RWPE1 (cell line): Measurements from ENCODE around the gene HDAC9.

Source experiments
- CTCF ChIA-PET: fragments of 350-600 bp; sonication (Branson Sonifier 250); formaldehyde crosslinking; extraction: SDS; loops from one replicate; lab custom pipeline; 2021; lab: Yijun Ruan, JAX
- POLR2A ChIA-PET: fragments of 400-600 bp; formaldehyde crosslinking; extraction: SDS; loops from one replicate; lab custom pipeline; 2020; ENCODE audit warnings: antibody characterized with exemption; ENCODE audit not compliant: low non-redundant PET; lab: Yijun Ruan, JAX
- DNase-seq: peaks from one replicate; pipeline ENCODE4 v3.0.0; 2012; ENCODE audit warnings: low spot score
- H3K27ac ChIP-seq: fragments of 450-650 bp; 2 replicates; pipeline ENCODE4 v1.5.1; 2017
- CTCF ChIP-seq: fragments of 450-650 bp; conservative IDR thresholded peaks from 2 replicates; pipeline ENCODE4 v1.5.1; 2017; ENCODE audit warnings: low read depth, mild to moderate bottlenecking

Gene HDAC9

GRCh38 chr7:18471476-18472160 is 23.9 kb upstream of the HDAC9 start:
- CTCF ChIA-PET = interaction anchor here (0.9 kb wide), 1 partner anchor 701 kb away, joined by 3 read pairs; no protein-coding TSS in a partner anchor
- POLR2A ChIA-PET = no interaction called here

GRCh38 chr7:18472161-18472483 is 23.4 kb upstream of the HDAC9 start:
- DNase-seq = no peak
- ChIA-PET CTCF (interaction anchor here (0.9 kb wide), 1 partner anchor 702 kb away, joined by 3 read pairs; no protein-coding TSS in a partner anchor), POLR2A (no interaction called here)
- no peak for TF ChIP-seq CTCF
- H3K27ac ChIP-seq = no peak overlapping the region

More at GRCh38 chr7:18471476-18472160, 23.9 kb upstream of the HDAC9 start:
- H3K27ac ChIP-seq = no peak overlapping the region
- no peak for TF ChIP-seq CTCF
- no peak for DNase-seq

- ChIA-PET CTCF (interaction anchor here (1.1 kb wide), 1 partner anchor 16 kb away, joined by 3 read pairs; no protein-coding TSS in a partner anchor), POLR2A (no interaction called here)
- no peak overlapping the region for H3K27ac ChIP-seq
- no peak for TF ChIP-seq CTCF
- no peak for DNase-seq
Measured at GRCh38 chr7:18473119-18473518, 22.4 kb upstream of the HDAC9 start.

GRCh38 chr7:18474944-18475343 is 20.6 kb upstream of the HDAC9 start:
- TF ChIP-seq CTCF = no peak
- POLR2A ChIA-PET = no interaction called here
- no peak for DNase-seq
- H3K27ac ChIP-seq = no peak overlapping the region
- CTCF ChIA-PET = interaction anchor here (0.6 kb wide), 2 partner anchors 111 to 350 kb away, joined by 3 to 4 read pairs; no protein-coding TSS in a partner anchor

- CTCF ChIA-PET = interaction anchor here (0.5 to 0.6 kb wide), 2 partner anchors 92 to 111 kb away, joined by 3 read pairs; no protein-coding TSS in a partner anchor
- DNase-seq = no peak
- H3K27ac ChIP-seq = no peak overlapping the region
- TF ChIP-seq CTCF = no peak
- POLR2A ChIA-PET = no interaction called here
Measured at GRCh38 chr7:18475488-18475887, 20.1 kb upstream of the HDAC9 start.

GRCh38 chr7:18481776-18482175 is 13.8 kb upstream of the HDAC9 start:
- POLR2A ChIA-PET = no interaction called here
- H3K27ac ChIP-seq = no peak overlapping the region
- TF ChIP-seq CTCF = no peak
- CTCF ChIA-PET = no interaction called here
- DNase-seq = no peak
